BJ (cell line): ENCODE measurements around the gene PIP5K1C. TPM values are rescaled to one million over a fixed set of nuclear protein-coding genes. Genes with fewer than 3 reads are reported as not detected.
A peak's percentile ranks its signal among the peaks of the same experiment; 100 is the strongest.

Experiments
- CTCF ChIA-PET: fragments of 350-600 bp; formaldehyde crosslinking; extraction: SDS; loops from one replicate; lab custom pipeline; 2021; ENCODE audit warnings: antibody characterized with exemption, inconsistent platforms; lab: Yijun Ruan, JAX
- POLR2A ChIA-PET: fragments of 300-600 bp; sonication (Branson Sonifier 250); formaldehyde crosslinking; extraction: SDS; loops from one replicate; lab custom pipeline; 2021; ENCODE audit warnings: antibody characterized with exemption; lab: Charles Lee
- DNase-seq: peaks from one replicate; pipeline ENCODE4 v3.0.0-alpha.2; 2011; ENCODE audit warnings: low read depth
- H3K27me3 ChIP-seq: 2 replicates; pipeline ENCODE4 v1.6.0; 2011; ENCODE audit warnings: low read length; ENCODE audit not compliant: control insufficient read depth, insufficient read depth
- H3K36me3 ChIP-seq: 2 replicates; pipeline ENCODE4 v1.5.1; 2011; ENCODE audit warnings: low read length; ENCODE audit not compliant: control insufficient read depth, insufficient read depth
- H3K4me3 ChIP-seq: 2 replicates; pipeline ENCODE4 v1.5.1; 2011; ENCODE audit warnings: low read depth, mild to moderate bottlenecking, control low read depth, low read length
- CTCF ChIP-seq: IDR thresholded peaks from 2 replicates; pipeline ENCODE4 v1.5.1; 2011; ENCODE audit warnings: low read depth, mild to moderate bottlenecking, control low read depth, inconsistent platforms, low read length, moderate library complexity; ENCODE audit not compliant: insufficient read depth
- polyA plus RNA-seq: library from polyadenylated mRNA; depleted of rRNA; stranded (reverse); fragments of >200 nt; gene quantifications from 2 replicates; pipeline ENCODE4 v1.2.3, GENCODE V29; 2011

Gene PIP5K1C
- polyA plus RNA-seq, 1 experiment, result 35.3 TPM

- H3K36me3 ChIP-seq, result no peaks in the 10 kb centered on the region
- TF ChIP-seq CTCF, result no peak
- peaks cover 10% of the 10 kb centered on the region for H3K27me3 ChIP-seq
- no peak for DNase-seq
- CTCF ChIA-PET, result interaction anchor here (0.8 to 4.5 kb wide), 7 partner anchors 11 to 403 kb away, joined by 3 to 21 read pairs (median 5); no protein-coding TSS in a partner anchor
- no peak overlapping the region for H3K4me3 ChIP-seq
- POLR2A ChIA-PET, result no interaction called here
Measured at GRCh38 chr19:3707868-3708206, 7.6 kb upstream of the PIP5K1C start.

- Histone ChIP-seq H3K27me3 (no peaks in the 10 kb centered on the region), H3K4me3 (no peak overlapping the region), H3K36me3 (peaks cover 2% of the 10 kb centered on the region; the same call in 1 of the 2 replicates)
- ChIA-PET CTCF (interaction anchor here (0.7 to 9.5 kb wide), 6 partner anchors 10 to 120 kb away, joined by 3 to 99 read pairs (median 7); no protein-coding TSS in a partner anchor), POLR2A (interaction anchor here (0.6 kb wide), 1 partner anchor 407 kb away, joined by 4 read pairs; no protein-coding TSS in a partner anchor)
- no peak for DNase-seq
- no peak for TF ChIP-seq CTCF
Measured at GRCh38 chr19:3701200-3701599, 932 bp upstream of the PIP5K1C start.

GRCh38 chr19:3699741-3700241, 477 bp downstream of the PIP5K1C start:
- peaks cover 7% of the 10 kb centered on the region; the same call in 1 of the 2 replicates for H3K36me3 ChIP-seq
- no peaks in the 10 kb centered on the region for H3K27me3 ChIP-seq
- CTCF ChIA-PET, result interaction anchor here (0.8 to 9.5 kb wide), 9 partner anchors 10 to 119 kb away, joined by 3 to 99 read pairs (median 7); no protein-coding TSS in a partner anchor
- no peak for TF ChIP-seq CTCF
- POLR2A ChIA-PET, result interaction anchor here (0.6 kb wide), 2 partner anchors 32 to 123 kb away, joined by 3 read pairs; no protein-coding TSS in a partner anchor
- DNase-seq, result no peak
- peak overlapping the region; percentile 93 for H3K4me3 ChIP-seq

GRCh38 chr19:3698974-3699740, 1.1 kb downstream of the PIP5K1C start:
- TF ChIP-seq CTCF, result no peak
- Histone ChIP-seq H3K27me3 (no peaks in the 10 kb centered on the region), H3K4me3 (peak overlapping the region; percentile 93), H3K36me3 (peaks cover 7% of the 10 kb centered on the region; the same call in 1 of the 2 replicates)
- ChIA-PET POLR2A (interaction anchor here (0.6 kb wide), 1 partner anchor 31 kb away, joined by 3 read pairs; no protein-coding TSS in a partner anchor), CTCF (interaction anchor here (0.7 to 9.5 kb wide), 8 partner anchors 9 to 335 kb away, joined by 3 to 99 read pairs (median 6); no protein-coding TSS in a partner anchor)
- no peak for DNase-seq

- Histone ChIP-seq H3K4me3 (peak overlapping the region; percentile 93), H3K27me3 (no peaks in the 10 kb centered on the region), H3K36me3 (peaks cover 7% of the 10 kb centered on the region; the same call in 1 of the 2 replicates)
- no peak for TF ChIP-seq CTCF
- DNase-seq, result no peak
- POLR2A ChIA-PET, result no interaction called here
- CTCF ChIA-PET, result interaction anchor here (0.7 to 9.5 kb wide), 5 partner anchors 8 to 37 kb away, joined by 5 to 99 read pairs (median 7); no protein-coding TSS in a partner anchor
Measured at GRCh38 chr19:3698386-3698950, 1.8 kb downstream of the PIP5K1C start.
